WTC11 (cell line): ENCODE measurements around the gene C10orf71. TPM values are rescaled to one million over a fixed set of nuclear protein-coding genes. Genes with fewer than 3 reads are reported as not detected.

Experiments used
- ATAC-seq: fragments of 200-7000 bp; cut with Tn5 transposase; 2 replicates; pipeline ENCODE4 v1.10.0; 2021; ENCODE audit warnings: mild to moderate bottlenecking, moderate library complexity
- CTCF ChIA-PET: fragments of 300-600 bp; sonication (Branson Sonifier 250); formaldehyde crosslinking; loops from one replicate; lab custom pipeline; 2021; ENCODE audit warnings: antibody characterized with exemption; lab: Charles Lee
- POLR2A ChIA-PET: fragments of 350-600 bp; sonication (Branson Sonifier 250); formaldehyde crosslinking; loops from one replicate; lab custom pipeline; 2021; ENCODE audit warnings: antibody characterized with exemption; lab: Charles Lee
- DNase-seq: peaks from one replicate; pipeline ENCODE4 v3.0.0; 2021; ENCODE audit warnings: low spot score
- H3K27ac Mint-ChIP-seq: 2 replicates; pipeline ENCODE4 v1.8.0; 2021; ENCODE audit warnings: mixed read lengths
- H3K27me3 Mint-ChIP-seq: 2 replicates; pipeline ENCODE4 v1.8.0; 2021; ENCODE audit warnings: low read depth, mild to moderate bottlenecking, moderate library complexity, mixed read lengths
- H3K36me3 Mint-ChIP-seq: 2 replicates; pipeline ENCODE4 v1.8.0; 2021; ENCODE audit warnings: mixed read lengths
- H3K4me1 Mint-ChIP-seq: 2 replicates; pipeline ENCODE4 v1.8.0; 2022; ENCODE audit warnings: mixed read lengths
- H3K4me3 Mint-ChIP-seq: 2 replicates; pipeline ENCODE4 v1.8.0; 2021; ENCODE audit warnings: mild to moderate bottlenecking, moderate library complexity, mixed read lengths
- H3K9me3 Mint-ChIP-seq: 2 replicates; pipeline ENCODE4 v1.8.0; 2021; ENCODE audit warnings: mixed read lengths
- CDX4 ChIP-seq: fragments of 250-450 bp; sonication (Bioruptor Pico); IDR thresholded peaks from 2 replicates; pipeline ENCODE4 v1.9.0; 2021; ENCODE audit warnings: moderate library complexity, mild to moderate bottlenecking, inconsistent platforms, borderline replicate concordance
- ESRRA ChIP-seq: sonication (generic); formaldehyde crosslinking; IDR thresholded peaks from 2 replicates; pipeline ENCODE4 v1.8.1; 2022; ENCODE audit warnings: mild to moderate bottlenecking, missing genetic modification reagents, borderline replicate concordance
- FOXK1 ChIP-seq: sonication (generic); formaldehyde crosslinking; IDR thresholded peaks from 2 replicates; pipeline ENCODE4 v1.8.0; 2022; ENCODE audit warnings: mild to moderate bottlenecking, moderate library complexity, missing genetic modification reagents
- FOXP1 ChIP-seq: sonication (generic); formaldehyde crosslinking; IDR thresholded peaks from 2 replicates; pipeline ENCODE4 v1.8.0; 2022; ENCODE audit warnings: missing genetic modification reagents, mild to moderate bottlenecking, moderate library complexity, borderline replicate concordance
- GRHL2 ChIP-seq: fragments of 250-450 bp; sonication (Bioruptor Pico); IDR thresholded peaks from 2 replicates; pipeline ENCODE4 v1.8.0; 2022; ENCODE audit warnings: mild to moderate bottlenecking, moderate library complexity; ENCODE audit not compliant: insufficient replicate concordance, severe bottlenecking
- JUN ChIP-seq: sonication (generic); formaldehyde crosslinking; IDR thresholded peaks from 2 replicates; pipeline ENCODE4 v1.8.0; 2023; ENCODE audit warnings: mild to moderate bottlenecking, missing genetic modification reagents
- KAT7 ChIP-seq: sonication (generic); formaldehyde crosslinking; IDR thresholded peaks from 2 replicates; pipeline ENCODE4 v1.8.1; 2023; ENCODE audit warnings: missing genetic modification reagents, mild to moderate bottlenecking, borderline replicate concordance
- MXD4 ChIP-seq: fragments of 250-450 bp; sonication (Bioruptor Pico); IDR thresholded peaks from 2 replicates; pipeline ENCODE4 v1.8.0; 2021; ENCODE audit warnings: mild to moderate bottlenecking, moderate library complexity, borderline replicate concordance
- MYBL2 ChIP-seq: sonication (generic); formaldehyde crosslinking; IDR thresholded peaks from 2 replicates; pipeline ENCODE4 v1.8.1; 2023; ENCODE audit warnings: mild to moderate bottlenecking, moderate library complexity, missing genetic modification reagents
- NFATC4 ChIP-seq: fragments of 250-450 bp; sonication (Bioruptor Pico); IDR thresholded peaks from 2 replicates; pipeline ENCODE4 v1.9.0; 2021; ENCODE audit warnings: mild to moderate bottlenecking
- NFE2L1 ChIP-seq: sonication (generic); formaldehyde crosslinking; IDR thresholded peaks from 2 replicates; pipeline ENCODE4 v1.8.1; 2023; ENCODE audit warnings: missing genetic modification reagents
- NR2C2 ChIP-seq: sonication (generic); formaldehyde crosslinking; IDR thresholded peaks from 2 replicates; pipeline ENCODE4 v1.8.0; 2022; ENCODE audit warnings: mild to moderate bottlenecking, missing genetic modification reagents
- NR3C1 ChIP-seq: sonication (generic); formaldehyde crosslinking; conservative IDR thresholded peaks from 2 replicates; pipeline ENCODE4 v1.8.1; 2023; ENCODE audit warnings: low read depth, mild to moderate bottlenecking, missing genetic modification reagents
- PRRX2 ChIP-seq: fragments of 250-450 bp; sonication (Bioruptor Pico); IDR thresholded peaks from 2 replicates; pipeline ENCODE4 v1.8.0; 2021; ENCODE audit warnings: mild to moderate bottlenecking
- RELA ChIP-seq: sonication (generic); formaldehyde crosslinking; IDR thresholded peaks from 2 replicates; pipeline ENCODE4 v1.8.1; 2022; ENCODE audit warnings: missing genetic modification reagents, mild to moderate bottlenecking, borderline replicate concordance
- SMAD4 ChIP-seq: sonication (generic); formaldehyde crosslinking; IDR thresholded peaks from 2 replicates; pipeline ENCODE4 v1.8.0; 2022; ENCODE audit warnings: mild to moderate bottlenecking, missing genetic modification reagents
- SOX15 ChIP-seq: fragments of 250-450 bp; sonication (Bioruptor Pico); IDR thresholded peaks from 2 replicates; pipeline ENCODE4 v1.9.0; 2021; ENCODE audit warnings: mild to moderate bottlenecking
- SP1 ChIP-seq: sonication (generic); formaldehyde crosslinking; conservative IDR thresholded peaks from 2 replicates; pipeline ENCODE4 v1.8.1; 2022; ENCODE audit warnings: missing genetic modification reagents
- TCF7 ChIP-seq: sonication (generic); formaldehyde crosslinking; IDR thresholded peaks from 2 replicates; pipeline ENCODE4 v1.8.0; 2022; ENCODE audit warnings: mild to moderate bottlenecking, low read depth, missing genetic modification reagents, moderate library complexity
- TEAD4 ChIP-seq: sonication (generic); formaldehyde crosslinking; IDR thresholded peaks from 2 replicates; pipeline ENCODE4 v1.8.0; 2022; ENCODE audit warnings: mild to moderate bottlenecking, missing genetic modification reagents
- ZNF232 ChIP-seq: sonication (generic); formaldehyde crosslinking; IDR thresholded peaks from 2 replicates; pipeline ENCODE4 v1.8.0; 2022; ENCODE audit warnings: mild to moderate bottlenecking, missing genetic modification reagents
- ZNF263 ChIP-seq: sonication (generic); formaldehyde crosslinking; IDR thresholded peaks from 2 replicates; pipeline ENCODE4 v1.8.1; 2022; ENCODE audit warnings: low read depth, mild to moderate bottlenecking, moderate library complexity, missing genetic modification reagents
- ZNF512 ChIP-seq: sonication (generic); formaldehyde crosslinking; IDR thresholded peaks from 2 replicates; pipeline ENCODE4 v1.8.1; 2022; ENCODE audit warnings: missing genetic modification reagents, borderline replicate concordance
- total RNA-seq: library from RNA; stranded (reverse); gene quantifications from 3 replicates; pipeline ENCODE4 v1.2.3, GENCODE V29; 2021
- TF ChIP-seq, protein P1 (sequence below): sonication (generic); formaldehyde crosslinking; IDR thresholded peaks from 2 replicates; pipeline ENCODE4 v1.8.0; 2022; ENCODE audit warnings: mild to moderate bottlenecking, missing genetic modification reagents
- TF ChIP-seq, protein P2 (sequence below): fragments of 250-450 bp; sonication (Bioruptor Pico); conservative IDR thresholded peaks from 2 replicates; pipeline ENCODE4 v1.9.0; 2021; ENCODE audit warnings: mild to moderate bottlenecking
- TF ChIP-seq, protein P3 (sequence below): sonication (generic); formaldehyde crosslinking; IDR thresholded peaks from 2 replicates; pipeline ENCODE4 v1.8.0; 2022; ENCODE audit warnings: mild to moderate bottlenecking, missing genetic modification reagents

Gene C10orf71
- total RNA-seq, 1 experiment from 2014 or later = not detected

DNA sequence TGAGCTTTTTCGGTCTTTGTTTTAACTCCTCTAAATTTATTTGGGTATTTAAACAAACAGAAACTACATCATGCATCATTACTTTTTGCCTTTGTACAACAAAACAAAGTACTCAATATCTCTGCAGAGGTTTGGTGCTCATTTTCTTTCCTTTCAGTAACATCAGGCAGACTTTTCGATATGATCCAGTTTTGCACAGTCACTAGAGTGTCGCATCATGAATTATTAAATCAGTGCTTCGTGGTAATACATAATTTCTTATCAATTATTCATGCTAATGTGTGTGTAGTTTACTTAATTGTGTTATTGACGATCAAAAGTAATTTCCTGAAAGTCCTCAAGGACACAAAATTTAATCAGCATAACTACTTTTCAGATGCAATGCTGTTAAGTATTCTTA is 65.1 kb downstream of the C10orf71 start:
- Mint-ChIP-seq H3K36me3 (no peaks in the 10 kb centered on the region), H3K4me3 (no peak overlapping the region), H3K4me1 (peaks cover 23% of the 10 kb centered on the region), H3K9me3 (no peaks in the 10 kb centered on the region), H3K27ac (no peak overlapping the region), H3K27me3 (no peaks in the 10 kb centered on the region)
- DNase-seq (no peak), ATAC-seq (no peak)
- TF ChIP-seq PRRX2 (CRISPR knock-in tag) = no peak
- TF ChIP-seq, protein P1, sequence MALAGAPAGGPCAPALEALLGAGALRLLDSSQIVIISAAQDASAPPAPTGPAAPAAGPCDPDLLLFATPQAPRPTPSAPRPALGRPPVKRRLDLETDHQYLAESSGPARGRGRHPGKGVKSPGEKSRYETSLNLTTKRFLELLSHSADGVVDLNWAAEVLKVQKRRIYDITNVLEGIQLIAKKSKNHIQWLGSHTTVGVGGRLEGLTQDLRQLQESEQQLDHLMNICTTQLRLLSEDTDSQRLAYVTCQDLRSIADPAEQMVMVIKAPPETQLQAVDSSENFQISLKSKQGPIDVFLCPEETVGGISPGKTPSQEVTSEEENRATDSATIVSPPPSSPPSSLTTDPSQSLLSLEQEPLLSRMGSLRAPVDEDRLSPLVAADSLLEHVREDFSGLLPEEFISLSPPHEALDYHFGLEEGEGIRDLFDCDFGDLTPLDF = no peak
- TF ChIP-seq MXD4 (CRISPR knock-in tag) = no peak
- TF ChIP-seq RELA = no peak
- TF ChIP-seq ZNF232 (CRISPR knock-in tag) = no peak
- no peak for TF ChIP-seq FOXP1 (CRISPR knock-in tag)
- no peak for TF ChIP-seq SMAD4 (CRISPR knock-in tag)
- TF ChIP-seq ESRRA (CRISPR knock-in tag) = no peak
- TF ChIP-seq TEAD4 (CRISPR knock-in tag) = no peak
- no peak for TF ChIP-seq KAT7 (CRISPR knock-in tag)
- TF ChIP-seq TCF7 (CRISPR knock-in tag) = no peak
- no peak for TF ChIP-seq NFE2L1 (CRISPR knock-in tag)
- TF ChIP-seq NR3C1 (CRISPR knock-in tag) = no peak
- no peak for TF ChIP-seq GRHL2
- TF ChIP-seq, protein P2, sequence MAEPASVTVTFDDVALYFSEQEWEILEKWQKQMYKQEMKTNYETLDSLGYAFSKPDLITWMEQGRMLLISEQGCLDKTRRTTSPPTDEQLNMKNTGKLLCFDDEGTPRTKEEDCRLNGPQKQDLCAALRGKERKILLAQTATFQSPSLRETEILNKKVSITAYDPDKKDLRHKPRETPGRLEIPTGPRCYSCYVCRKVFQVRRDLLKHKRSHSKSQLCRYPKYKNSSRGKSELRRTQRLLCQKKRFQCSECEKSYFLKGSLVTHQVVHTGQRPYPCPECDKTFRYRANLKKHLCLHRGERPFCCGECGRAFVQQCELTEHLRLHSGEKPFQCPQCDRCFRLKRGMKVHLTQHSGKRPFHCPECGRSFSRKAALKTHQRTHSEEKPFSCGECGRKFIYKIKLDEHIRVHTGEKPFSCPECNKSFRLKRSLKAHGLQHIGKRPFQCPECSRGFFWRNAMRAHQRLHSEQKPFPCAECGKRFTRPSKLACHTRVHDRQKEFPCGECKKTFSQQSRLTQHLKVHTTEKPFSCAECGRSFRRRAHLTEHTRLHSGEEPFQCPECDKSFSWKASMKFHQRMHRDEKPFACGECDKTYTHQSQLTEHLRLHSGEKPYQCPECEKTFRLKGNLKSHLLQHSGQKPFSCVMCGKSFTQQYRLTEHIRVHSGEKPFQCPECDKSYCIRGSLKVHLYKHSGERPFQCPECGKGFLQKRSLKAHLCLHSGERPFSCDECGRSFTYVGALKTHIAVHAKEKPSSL = no peak
- no peak for TF ChIP-seq SP1 (CRISPR knock-in tag)
- no peak for TF ChIP-seq FOXK1 (CRISPR knock-in tag)
- TF ChIP-seq, protein P3, sequence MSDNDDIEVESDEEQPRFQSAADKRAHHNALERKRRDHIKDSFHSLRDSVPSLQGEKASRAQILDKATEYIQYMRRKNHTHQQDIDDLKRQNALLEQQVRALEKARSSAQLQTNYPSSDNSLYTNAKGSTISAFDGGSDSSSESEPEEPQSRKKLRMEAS (CRISPR knock-in tag) = no peak
- TF ChIP-seq NFATC4 (CRISPR knock-in tag) = no peak
- TF ChIP-seq CDX4 (CRISPR knock-in tag) = no peak
- ChIA-PET CTCF (no interaction called here), POLR2A (no interaction called here)

- Mint-ChIP-seq H3K4me3 (no peak overlapping the region), H3K27ac (no peak overlapping the region), H3K27me3 (no peaks in the 10 kb centered on the region)
- ATAC-seq (no peak), DNase-seq (no peak)
- CTCF ChIA-PET = interaction anchor here (2.0 kb wide), 1 partner anchor 43 kb away, joined by 11 read pairs; no protein-coding TSS in a partner anchor
- POLR2A ChIA-PET = no interaction called here
- TF ChIP-seq MYBL2 (CRISPR knock-in tag) (no peak), FOXP1 (CRISPR knock-in tag) (no peak), ZNF232 (CRISPR knock-in tag) (no peak), NR2C2 (CRISPR knock-in tag) (no peak), JUN (CRISPR knock-in tag) (no peak), ZNF512 (CRISPR knock-in tag) (no peak), ZNF263 (CRISPR knock-in tag) (no peak), SOX15 (CRISPR knock-in tag) (no peak)
- TF ChIP-seq, all 79 proteins: peak for 0
- no peaks in the 10 kb centered on the region for H3K36me3 Mint-ChIP-seq
- peaks cover 21% of the 10 kb centered on the region for H3K4me1 Mint-ChIP-seq
- H3K9me3 Mint-ChIP-seq = no peaks in the 10 kb centered on the region
Measured at GRCh38 chr10:49364747-49365146, 65.8 kb downstream of the C10orf71 start.
